RWPE2 (cell line): ENCODE measurements around the gene TULP4.
A peak's percentile ranks its signal among the peaks of the same experiment; 100 is the strongest.

Experiments used
- ATAC-seq: fragments of 200-7000 bp; cut with Tn5 transposase; 3 replicates; pipeline ENCODE4 v1.9.1; 2021; ENCODE audit warnings: low read depth
- DNase-seq: peaks from one replicate; pipeline ENCODE4 v3.0.0-alpha.2; 2020; ENCODE audit warnings: low spot score
- H3K27ac ChIP-seq: fragments of 450-650 bp; 2 replicates; pipeline ENCODE4 v1.5.1; 2017; ENCODE audit warnings: mild to moderate bottlenecking; ENCODE audit not compliant: poor library complexity, severe bottlenecking
- H3K27me3 ChIP-seq: fragments of 250-450 bp; sonication (Bioruptor Pico); 2 replicates; pipeline ENCODE4 v1.5.1; 2021; ENCODE audit warnings: mild to moderate bottlenecking, moderate library complexity; ENCODE audit not compliant: insufficient read depth, poor library complexity, severe bottlenecking
- H3K36me3 ChIP-seq: fragments of 250-450 bp; sonication (Bioruptor Pico); 2 replicates; pipeline ENCODE4 v1.5.1; 2020; ENCODE audit warnings: low read depth, mild to moderate bottlenecking, moderate library complexity
- H3K4me1 ChIP-seq: fragments of 250-450 bp; sonication (Bioruptor Pico); 2 replicates; pipeline ENCODE4 v1.5.1; 2021; ENCODE audit warnings: mild to moderate bottlenecking, moderate library complexity; ENCODE audit not compliant: insufficient read depth, poor library complexity, severe bottlenecking
- H3K4me3 ChIP-seq: fragments of 250-450 bp; sonication (Bioruptor Pico); 2 replicates; pipeline ENCODE4 v1.5.1; 2021; ENCODE audit warnings: mild to moderate bottlenecking, moderate library complexity; ENCODE audit not compliant: severe bottlenecking
- H3K9me3 ChIP-seq: fragments of 250-450 bp; sonication (Bioruptor Pico); 2 replicates; pipeline ENCODE4 v1.5.1; 2021; ENCODE audit warnings: mild to moderate bottlenecking, moderate library complexity; ENCODE audit not compliant: severe bottlenecking
- CTCF ChIP-seq: fragments of 450-650 bp; IDR thresholded peaks from one replicate; pipeline ENCODE4 v1.5.1; 2017; ENCODE audit warnings: mild to moderate bottlenecking, moderate library complexity; ENCODE audit not compliant: poor library complexity, severe bottlenecking

The TULP4 gene

GRCh38 chr6:158496700-158497099 is 184.4 kb downstream of the TULP4 start:
- no peak overlapping the region for H3K27ac ChIP-seq
- peak; percentile 8 for TF ChIP-seq CTCF

GRCh38 chr6:158497620-158498019 is 185.4 kb downstream of the TULP4 start:
- peaks cover 42% of the 10 kb centered on the region for H3K36me3 ChIP-seq
- peaks cover 8% of the 10 kb centered on the region for H3K4me1 ChIP-seq
- no peak for TF ChIP-seq CTCF
- no peak for DNase-seq
- no peak overlapping the region for H3K27ac ChIP-seq
- ATAC-seq, result no peak
- H3K9me3 ChIP-seq, result no peaks in the 10 kb centered on the region
- no peak overlapping the region for H3K4me3 ChIP-seq
- no peaks in the 10 kb centered on the region for H3K27me3 ChIP-seq

More at GRCh38 chr6:158496700-158497099, 184.4 kb downstream of the TULP4 start:
- Histone ChIP-seq H3K4me1 (peaks cover 8% of the 10 kb centered on the region), H3K9me3 (no peaks in the 10 kb centered on the region), H3K36me3 (peaks cover 47% of the 10 kb centered on the region), H3K4me3 (no peak overlapping the region), H3K27me3 (no peaks in the 10 kb centered on the region)
- no peak for DNase-seq
- no peak for ATAC-seq

DNA sequence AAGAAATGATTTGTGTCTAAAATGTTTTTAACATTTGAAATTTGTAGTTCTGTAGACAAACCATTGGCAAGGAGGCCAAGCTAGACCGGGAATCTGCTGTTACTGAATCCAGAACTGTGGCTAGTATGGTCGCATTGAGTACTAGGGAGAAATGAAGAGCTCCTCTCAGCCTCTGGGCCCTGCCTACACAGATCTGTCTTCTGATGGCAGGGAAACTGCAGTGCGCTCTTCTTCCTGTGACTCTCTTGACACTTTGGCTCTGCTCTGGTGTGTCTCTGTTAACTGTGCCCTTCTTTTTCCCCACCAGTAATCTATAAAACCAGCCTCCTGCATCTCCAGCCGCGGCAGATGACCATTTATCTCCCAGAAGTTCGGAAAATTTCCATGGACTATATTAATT is 186.1 kb downstream of the TULP4 start:
- DNase-seq (no peak), ATAC-seq (no peak)
- Histone ChIP-seq H3K4me1 (peaks cover 8% of the 10 kb centered on the region), H3K27me3 (no peaks in the 10 kb centered on the region), H3K36me3 (peaks cover 37% of the 10 kb centered on the region), H3K4me3 (no peak overlapping the region), H3K9me3 (no peaks in the 10 kb centered on the region), H3K27ac (no peak overlapping the region)
- no peak for TF ChIP-seq CTCF

DNA sequence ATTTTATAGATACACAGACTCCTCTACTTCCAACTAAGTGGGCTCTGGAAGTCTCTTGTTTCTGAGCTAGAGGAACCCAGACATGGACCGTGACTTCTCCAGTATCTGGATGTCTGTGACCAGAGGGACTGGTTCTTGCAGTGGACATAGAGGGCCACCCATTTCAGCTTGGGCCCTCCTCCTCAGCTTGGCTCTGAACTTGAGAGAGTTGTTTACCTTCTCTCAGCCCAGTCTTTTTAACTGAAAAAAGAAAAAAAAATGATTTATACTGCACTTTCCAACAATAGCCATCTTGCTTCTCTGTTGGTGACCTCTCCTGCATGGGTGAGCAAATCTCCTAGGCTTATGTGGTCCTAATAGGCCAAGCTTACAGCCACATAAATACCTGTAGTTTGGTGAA is 187.3 kb downstream of the TULP4 start:
- TF ChIP-seq CTCF, result no peak
- no peak for DNase-seq
- H3K9me3 ChIP-seq, result no peaks in the 10 kb centered on the region
- no peaks in the 10 kb centered on the region for H3K27me3 ChIP-seq
- H3K4me3 ChIP-seq, result no peak overlapping the region
- peak; percentile 43 for ATAC-seq
- H3K4me1 ChIP-seq, result peaks cover 8% of the 10 kb centered on the region
- H3K36me3 ChIP-seq, result peaks cover 30% of the 10 kb centered on the region
- H3K27ac ChIP-seq, result peak overlapping the region; percentile 53

- Histone ChIP-seq H3K9me3 (no peaks in the 10 kb centered on the region), H3K36me3 (peaks cover 24% of the 10 kb centered on the region), H3K4me3 (no peak overlapping the region), H3K4me1 (peaks cover 8% of the 10 kb centered on the region), H3K27ac (peak overlapping the region; percentile 53), H3K27me3 (no peaks in the 10 kb centered on the region)
- ATAC-seq (peak; percentile 97), DNase-seq (no peak)
- TF ChIP-seq CTCF, result no peak
These were observed 187.9 kb downstream of the TULP4 start for GRCh38 chr6:158500016-158500735.
